Memory B cell (primary cell): ENCODE results near the gene ADORA1.

Experiments
- ATAC-seq: fragments of 150-1000 bp; cut with Tn5 transposase; 2 replicates; pipeline ENCODE4 v1.10.0; 2021; ENCODE audit warnings: low read depth, mild to moderate bottlenecking, moderate library complexity
- DNase-seq, 2 donors: peaks; one replicate each; pipeline ENCODE4 v3.0.0; 2022; ENCODE audit warnings: low spot score in 2 of 2
- H3K27ac Mint-ChIP-seq: one replicate; pipeline ENCODE4 v1.8.0; 2022; ENCODE audit warnings: mild to moderate bottlenecking, moderate library complexity, mixed read lengths
- H3K27me3 Mint-ChIP-seq: one replicate; pipeline ENCODE4 v1.8.0; 2022; ENCODE audit warnings: mixed read lengths
- H3K36me3 Mint-ChIP-seq: one replicate; pipeline ENCODE4 v1.8.0; 2022; ENCODE audit warnings: mild to moderate bottlenecking, mixed read lengths
- H3K4me1 Mint-ChIP-seq: one replicate; pipeline ENCODE4 v1.8.0; 2022; ENCODE audit warnings: mixed read lengths
- H3K4me3 Mint-ChIP-seq: one replicate; pipeline ENCODE4 v1.8.0; 2022; ENCODE audit warnings: mild to moderate bottlenecking, moderate library complexity, mixed read lengths
- H3K9me3 Mint-ChIP-seq: one replicate; pipeline ENCODE4 v1.8.0; 2022; ENCODE audit warnings: mixed read lengths

Gene ADORA1

DNA sequence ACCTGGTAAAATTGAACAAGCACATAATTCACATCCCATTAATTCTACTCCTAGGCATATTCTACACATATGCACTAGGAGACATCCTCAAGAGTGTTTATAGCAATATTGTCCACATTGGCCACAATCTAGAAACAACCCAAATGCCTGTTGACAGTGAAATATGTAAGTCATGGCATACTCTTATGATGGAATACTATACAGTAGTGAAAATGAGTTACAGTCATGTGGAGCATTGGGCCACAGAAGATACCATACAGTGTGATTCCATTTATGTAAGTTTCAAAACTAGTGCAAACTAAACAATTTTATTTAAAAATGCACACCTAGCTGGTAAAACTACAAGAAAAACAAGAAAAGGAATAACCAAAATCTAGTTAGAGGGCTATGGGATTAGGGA is 82.8 kb downstream of the ADORA1 start:
- Mint-ChIP-seq H3K36me3 (no peaks in the 10 kb centered on the region), H3K27ac (no peak overlapping the region), H3K4me3 (no peak overlapping the region), H3K27me3 (peaks cover 5% of the 10 kb centered on the region), H3K9me3 (no peaks in the 10 kb centered on the region), H3K4me1 (no peaks in the 10 kb centered on the region)
- ATAC-seq (no peak), DNase-seq (no peak)

DNA sequence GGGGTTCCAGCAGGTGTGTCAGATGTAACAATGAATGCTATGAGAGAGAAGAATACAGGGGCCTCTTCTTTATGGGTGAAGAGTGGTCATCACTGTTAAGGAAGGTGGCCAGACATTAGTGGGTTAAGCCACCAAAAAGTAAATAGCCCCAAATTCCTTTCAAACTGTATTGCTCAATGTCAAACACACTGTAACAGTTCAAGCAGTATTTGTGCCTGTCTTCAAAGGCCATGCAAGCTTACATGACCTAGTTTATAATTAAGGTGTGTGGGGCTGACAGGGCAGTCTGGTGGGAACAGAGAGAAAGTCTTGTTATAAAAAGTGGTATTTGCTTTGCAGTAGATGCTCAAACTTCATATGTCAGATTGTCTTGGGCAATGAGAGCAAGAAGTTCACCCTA is 83.5 kb downstream of the ADORA1 start:
- ATAC-seq (no peak), DNase-seq (no peak)
- peaks cover 5% of the 10 kb centered on the region for H3K27me3 Mint-ChIP-seq
- H3K9me3 Mint-ChIP-seq = no peaks in the 10 kb centered on the region
- no peak overlapping the region for H3K27ac Mint-ChIP-seq
- H3K4me3 Mint-ChIP-seq = no peak overlapping the region
- peaks cover under 1% of the 10 kb centered on the region for H3K4me1 Mint-ChIP-seq
- H3K36me3 Mint-ChIP-seq = no peaks in the 10 kb centered on the region

DNA sequence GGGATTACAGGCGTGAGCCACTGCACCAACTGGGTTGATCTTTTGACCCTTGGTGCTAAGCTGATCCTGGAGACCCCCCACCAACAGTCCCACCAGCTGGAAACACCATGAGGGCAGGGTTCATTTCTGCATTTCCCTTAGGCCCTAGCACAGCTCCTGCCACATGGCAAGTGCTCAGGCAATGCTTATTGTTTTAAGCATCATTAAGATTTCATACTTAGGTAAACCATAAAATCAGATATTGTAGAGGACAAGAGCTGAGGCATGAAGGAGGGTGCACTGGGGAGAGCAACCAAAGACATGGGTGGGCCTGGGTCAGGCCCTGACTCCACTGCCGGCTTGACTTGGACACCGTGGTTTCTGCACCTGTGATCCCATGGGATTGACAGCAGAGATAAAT is 84.3 kb downstream of the ADORA1 start:
- Mint-ChIP-seq H3K9me3 (no peaks in the 10 kb centered on the region), H3K4me1 (peaks cover 5% of the 10 kb centered on the region), H3K27me3 (peaks cover 4% of the 10 kb centered on the region), H3K4me3 (no peak overlapping the region), H3K36me3 (no peaks in the 10 kb centered on the region), H3K27ac (no peak overlapping the region)
- no peak for DNase-seq
- ATAC-seq = no peak

DNA sequence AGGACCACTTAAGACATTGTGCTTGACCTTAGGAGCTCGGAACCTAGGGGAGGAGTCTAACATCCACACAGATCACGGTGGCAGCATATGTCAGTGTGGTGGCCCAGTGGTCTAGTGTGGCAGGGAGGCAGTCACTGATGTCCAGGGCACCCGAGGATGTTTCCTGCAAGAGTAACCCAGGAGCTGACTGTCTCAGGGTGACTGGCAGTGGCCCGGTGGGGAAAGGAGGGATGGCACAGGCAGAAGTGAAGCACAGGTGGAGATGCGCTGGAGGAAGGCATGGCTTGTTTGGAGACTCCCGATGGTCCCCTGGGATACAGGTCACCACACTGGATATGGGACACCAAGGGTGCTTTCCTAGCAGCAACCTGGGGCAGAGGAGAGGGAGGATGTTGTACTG is 85.6 kb downstream of the ADORA1 start:
- peaks cover 7% of the 10 kb centered on the region for H3K4me1 Mint-ChIP-seq
- no peak for ATAC-seq
- DNase-seq = no peak

DNA sequence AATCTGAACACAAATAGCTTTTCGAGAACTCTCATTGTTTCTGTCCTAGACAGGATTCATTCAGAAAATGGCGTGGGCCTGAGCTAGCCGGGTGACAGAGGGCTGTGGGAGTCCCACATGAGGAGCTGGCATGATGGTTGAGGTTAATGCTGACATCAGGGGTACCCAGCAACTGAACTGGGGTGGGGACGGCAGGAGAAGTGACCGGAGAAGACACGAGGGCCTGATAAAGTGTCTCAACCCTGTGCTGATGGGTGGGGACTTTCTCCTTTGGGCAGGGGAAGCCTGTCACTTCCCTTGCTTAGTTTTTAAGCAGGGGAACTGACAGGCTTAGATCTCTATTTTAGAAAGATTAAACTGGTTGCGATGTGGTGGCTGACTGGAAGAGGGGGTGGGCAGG is 87.3 kb downstream of the ADORA1 start:
- ATAC-seq (no peak), DNase-seq (no peak)
- H3K27me3 Mint-ChIP-seq = peaks cover 7% of the 10 kb centered on the region
- no peaks in the 10 kb centered on the region for H3K36me3 Mint-ChIP-seq
- peaks cover 7% of the 10 kb centered on the region for H3K4me1 Mint-ChIP-seq
- H3K4me3 Mint-ChIP-seq = no peak overlapping the region
- no peak overlapping the region for H3K27ac Mint-ChIP-seq
- H3K9me3 Mint-ChIP-seq = no peaks in the 10 kb centered on the region

More for the DNA sequence above, 85.6 kb downstream of the ADORA1 start:
- Mint-ChIP-seq H3K27ac (no peak overlapping the region), H3K36me3 (no peaks in the 10 kb centered on the region), H3K4me3 (no peak overlapping the region), H3K9me3 (no peaks in the 10 kb centered on the region), H3K27me3 (peaks cover 3% of the 10 kb centered on the region)

DNA sequence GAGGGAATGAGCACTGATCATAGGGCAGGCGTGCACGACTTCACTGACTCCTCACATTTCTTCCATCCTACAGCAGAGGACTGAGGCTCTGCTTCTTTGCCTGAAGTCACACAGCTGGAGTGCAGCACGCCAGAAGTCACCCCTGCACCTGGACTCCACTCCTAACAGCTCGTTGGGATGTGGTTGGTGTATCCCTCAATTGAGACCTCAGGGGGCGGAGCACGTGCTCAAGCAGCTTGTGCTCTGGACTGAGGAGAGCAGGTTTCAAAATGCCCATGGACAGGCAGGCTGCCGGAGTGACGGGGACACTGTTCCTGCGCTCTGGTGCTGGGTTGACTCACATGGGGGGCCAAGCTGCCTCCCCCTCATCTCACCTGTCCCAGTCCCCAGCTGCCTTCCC is 88.0 kb downstream of the ADORA1 start:
- H3K9me3 Mint-ChIP-seq = no peaks in the 10 kb centered on the region
- H3K4me1 Mint-ChIP-seq = peaks cover 7% of the 10 kb centered on the region
- no peak overlapping the region for H3K4me3 Mint-ChIP-seq
- no peak for DNase-seq
- peaks cover 7% of the 10 kb centered on the region for H3K27me3 Mint-ChIP-seq
- no peaks in the 10 kb centered on the region for H3K36me3 Mint-ChIP-seq
- ATAC-seq = no peak
- no peak overlapping the region for H3K27ac Mint-ChIP-seq

DNA sequence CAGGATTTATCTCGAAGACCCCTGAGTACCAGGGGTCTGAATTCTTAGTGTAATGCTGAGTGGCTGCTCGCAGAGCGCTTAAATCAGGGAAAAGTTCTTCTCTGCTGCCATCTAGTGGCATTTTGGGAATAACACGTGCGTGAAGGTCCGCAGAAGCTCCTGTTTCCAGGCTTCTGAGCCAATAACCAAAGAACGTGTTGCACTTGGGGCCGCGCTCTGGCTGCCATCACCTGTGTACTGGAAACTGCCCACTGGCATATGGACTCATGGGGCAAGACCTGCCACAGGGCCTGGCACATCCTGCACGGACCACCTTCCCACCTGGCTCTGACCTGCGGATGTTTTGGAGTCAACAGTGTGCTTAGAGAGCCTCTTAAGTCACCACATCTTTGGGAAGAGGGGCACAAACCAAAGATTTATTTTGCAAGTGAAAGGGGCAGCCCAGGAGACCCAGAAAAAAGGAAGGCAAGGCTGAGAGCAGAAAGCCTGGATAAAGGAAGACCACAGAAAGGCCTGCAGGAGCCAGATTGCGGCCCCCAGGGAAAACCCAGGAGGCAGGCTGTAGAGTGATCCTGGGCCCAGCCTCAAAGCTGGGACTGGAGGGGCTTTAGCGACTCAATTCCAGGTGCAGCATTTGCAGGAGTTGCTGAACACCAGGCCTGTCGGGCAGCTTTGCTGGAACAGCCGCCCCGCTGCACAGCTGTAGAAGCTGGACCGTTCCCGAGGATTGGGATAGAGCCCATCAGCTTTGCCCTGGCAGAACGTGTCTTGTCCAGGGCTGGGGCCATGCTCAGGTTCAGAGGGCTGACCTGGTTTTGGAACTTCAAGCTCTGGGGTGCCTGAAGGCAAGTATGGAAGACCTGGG is 89.0 kb downstream of the ADORA1 start:
- Mint-ChIP-seq H3K27ac (no peak overlapping the region), H3K4me3 (no peak overlapping the region), H3K36me3 (no peaks in the 10 kb centered on the region), H3K27me3 (peaks cover 7% of the 10 kb centered on the region), H3K4me1 (peaks cover 7% of the 10 kb centered on the region), H3K9me3 (no peaks in the 10 kb centered on the region)
- DNase-seq (peak; percentile 55 to 62), ATAC-seq (peak; percentile 65)
